ENCODE data around the gene PLXNA4.

GRCh38 chr7:132485136-132485535 is 91.1 kb downstream of the PLXNA4 start:
- no peak for TF ChIP-seq FOXM1 (IDR thresholded peaks at IDR 0.05; ENCODE audit: borderline replicate concordance)
- TF ChIP-seq SUZ12 (IDR thresholded peaks at IDR 0.05): no peak
- no peak for TF ChIP-seq LEF1 (IDR thresholded peaks at IDR 0.05; ENCODE audit: borderline replicate concordance)
